HG03457 (cell line): ENCODE data around the gene TMEM145.

Experiments used
- ATAC-seq: cut with Tn5 transposase; IDR thresholded peaks from one replicate; pipeline ENCODE4 v1.9.1; 2021; ENCODE audit warnings: moderate number of reproducible peaks; ENCODE audit not compliant: unreplicated experiment

The TMEM145 gene

DNA sequence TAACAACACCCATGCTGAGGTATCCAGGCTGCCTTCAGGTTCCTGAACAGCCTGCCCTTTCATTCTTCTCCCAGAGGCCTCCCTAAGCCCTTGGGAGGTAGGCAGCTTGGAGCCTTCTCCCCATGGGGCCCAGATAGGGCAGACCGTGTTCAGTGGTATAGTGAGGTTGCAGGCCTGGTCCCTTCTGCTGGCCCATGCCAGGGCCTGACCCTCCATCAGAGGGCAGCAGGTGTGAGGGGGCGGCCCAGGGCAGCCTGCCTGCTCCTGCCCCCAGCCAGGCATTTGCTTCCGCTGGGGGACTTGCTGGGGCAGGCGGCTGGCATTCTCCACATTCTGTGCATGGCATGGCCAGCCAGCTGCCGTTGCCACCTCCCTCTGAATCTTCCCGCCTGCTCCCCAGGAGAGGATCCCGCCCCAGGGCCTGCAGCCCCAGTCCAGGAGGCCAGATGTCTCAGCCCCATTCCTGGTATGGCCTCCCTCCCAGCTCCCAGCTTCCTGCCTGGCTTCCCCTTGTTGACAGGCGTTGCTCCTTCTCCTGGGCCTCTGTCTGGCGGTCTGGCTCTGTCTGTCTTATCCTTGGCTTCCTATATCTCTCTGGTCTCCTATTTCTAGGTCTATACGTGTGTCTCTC is 35.2 kb upstream of the TMEM145 start:
- ATAC-seq = no peak

DNA sequence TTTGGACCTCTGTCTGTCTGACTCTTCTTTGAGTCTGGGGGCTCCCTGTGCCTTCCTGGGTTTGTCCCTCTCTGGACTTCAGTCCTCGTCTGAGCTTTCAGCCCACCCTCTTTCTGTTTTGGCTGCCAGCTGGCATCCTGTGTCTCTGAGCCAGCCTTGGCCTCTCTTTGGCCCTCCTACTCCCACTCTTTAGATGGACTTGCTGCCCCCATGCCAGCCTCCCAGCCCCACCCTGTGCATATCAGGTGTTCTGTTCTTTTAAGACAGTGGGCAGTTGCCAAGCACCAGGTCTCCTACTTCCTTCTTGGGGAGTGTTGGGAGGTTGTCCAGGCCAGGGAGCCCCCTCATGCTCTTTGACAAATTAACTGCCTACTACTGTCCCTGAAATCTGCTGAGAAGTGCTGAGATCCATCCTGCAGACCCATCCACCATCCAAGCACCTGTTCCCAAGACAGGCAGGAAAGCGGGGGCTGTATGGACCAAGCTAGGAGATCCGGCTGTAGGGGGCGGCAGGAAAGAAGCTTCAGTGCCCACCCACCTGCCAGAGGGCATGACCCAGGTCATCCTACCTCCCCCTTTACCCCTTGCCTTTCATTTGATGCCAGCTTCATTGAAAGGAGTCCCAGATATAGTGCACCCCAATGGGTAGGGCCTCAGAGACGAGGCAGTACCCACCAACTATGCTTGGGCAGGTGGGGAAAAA is 34.5 kb upstream of the TMEM145 start:
- ATAC-seq = no peak

DNA sequence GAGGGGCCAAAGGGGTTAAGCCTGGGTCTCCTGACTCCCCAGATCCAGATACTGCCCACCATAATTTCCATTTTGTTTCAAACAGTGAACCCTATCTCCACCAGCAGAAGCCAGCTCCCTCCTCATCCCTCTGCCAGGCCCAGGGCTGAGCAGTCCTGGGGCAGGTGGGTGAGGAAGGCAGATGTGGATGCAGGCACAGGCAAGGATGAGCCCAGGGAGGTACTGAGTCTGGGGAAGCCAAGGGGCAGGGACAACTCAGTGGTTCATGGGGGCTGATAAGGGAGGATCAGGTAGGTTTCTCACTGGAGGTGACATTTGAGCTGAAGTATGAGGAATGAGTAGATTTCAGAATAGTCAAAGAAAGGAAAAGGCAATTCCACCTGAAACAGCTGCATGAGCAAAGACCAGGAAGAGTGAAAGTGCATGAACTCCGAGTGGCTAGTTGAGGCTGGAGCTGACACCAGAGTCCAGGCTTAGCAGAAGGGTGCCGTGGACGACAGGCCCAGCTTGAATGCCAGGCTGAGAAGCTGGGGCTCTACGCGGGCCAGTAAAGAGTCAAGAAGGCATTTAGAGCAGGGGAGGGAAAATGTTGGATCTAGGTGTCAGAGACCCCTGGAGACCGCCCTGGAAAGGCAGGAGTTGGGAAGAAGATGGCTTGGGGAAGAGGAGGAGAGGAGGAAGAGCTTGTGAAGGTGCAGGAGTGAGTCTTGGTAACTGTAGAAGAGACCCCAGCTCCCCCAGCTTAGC is 33.8 kb upstream of the TMEM145 start:
- ATAC-seq = no peak

DNA sequence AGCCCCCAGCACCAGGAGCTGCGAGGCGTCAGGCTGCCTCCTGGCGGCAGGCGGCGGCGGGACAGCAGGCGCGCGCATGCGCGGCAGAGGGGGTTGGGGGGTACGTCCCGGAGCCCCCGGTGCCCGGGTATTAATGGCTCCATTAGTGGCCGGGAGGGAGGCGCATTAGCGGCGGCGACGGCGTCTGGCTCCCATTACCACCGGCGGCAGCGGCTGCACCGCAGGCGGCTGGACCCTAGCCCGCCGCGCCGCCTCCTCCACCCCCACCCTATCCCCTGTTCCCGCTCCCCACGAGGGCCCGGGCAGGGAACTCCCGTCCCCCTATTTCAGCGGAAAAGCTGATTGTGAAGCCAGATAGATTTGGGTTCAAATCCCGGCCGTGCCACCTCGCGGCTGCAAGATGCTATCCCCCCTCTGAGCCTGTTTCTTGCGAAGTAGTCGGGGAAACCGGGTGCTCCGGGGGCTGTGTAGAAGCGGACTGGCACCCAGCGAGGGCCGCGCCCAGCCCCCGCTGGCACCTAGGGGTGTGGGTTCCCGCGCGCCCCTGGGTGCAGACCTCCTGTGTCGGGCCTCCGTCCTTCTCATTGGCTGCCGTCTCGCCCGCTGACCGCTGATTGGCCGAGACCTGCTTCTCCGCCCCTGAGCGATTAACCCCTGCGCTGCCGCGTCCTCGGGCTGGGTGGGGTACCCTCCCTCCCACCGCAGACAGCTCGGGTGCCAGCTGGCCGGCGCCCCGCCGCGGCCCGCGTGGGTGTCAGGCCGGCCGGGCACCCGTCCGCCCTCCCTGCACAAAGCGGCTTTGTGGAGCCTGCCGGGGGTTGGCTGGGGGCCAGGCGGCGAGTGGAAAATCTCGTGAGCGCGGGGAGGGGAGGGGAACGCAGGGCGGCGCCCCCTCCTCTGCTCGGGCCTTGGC is 33.0 kb upstream of the TMEM145 start:
- ATAC-seq = peak; percentile 32

DNA sequence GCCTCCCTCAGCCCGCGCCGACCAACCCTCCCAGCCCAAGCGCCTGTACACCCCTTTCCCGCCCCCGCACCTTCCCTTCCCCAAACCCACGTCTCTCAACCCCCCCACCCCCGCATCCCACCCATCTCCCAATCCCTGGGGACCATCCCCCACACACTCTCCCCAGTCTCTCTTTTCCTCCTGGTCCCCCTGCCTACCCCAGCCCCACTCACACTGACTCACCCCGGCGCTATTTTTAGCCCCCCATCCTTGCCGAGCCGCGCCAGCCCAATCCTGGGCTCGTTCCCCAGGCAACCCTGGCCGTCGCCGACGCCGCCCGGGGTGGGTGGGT is 32.3 kb upstream of the TMEM145 start:
- no peak for ATAC-seq

DNA sequence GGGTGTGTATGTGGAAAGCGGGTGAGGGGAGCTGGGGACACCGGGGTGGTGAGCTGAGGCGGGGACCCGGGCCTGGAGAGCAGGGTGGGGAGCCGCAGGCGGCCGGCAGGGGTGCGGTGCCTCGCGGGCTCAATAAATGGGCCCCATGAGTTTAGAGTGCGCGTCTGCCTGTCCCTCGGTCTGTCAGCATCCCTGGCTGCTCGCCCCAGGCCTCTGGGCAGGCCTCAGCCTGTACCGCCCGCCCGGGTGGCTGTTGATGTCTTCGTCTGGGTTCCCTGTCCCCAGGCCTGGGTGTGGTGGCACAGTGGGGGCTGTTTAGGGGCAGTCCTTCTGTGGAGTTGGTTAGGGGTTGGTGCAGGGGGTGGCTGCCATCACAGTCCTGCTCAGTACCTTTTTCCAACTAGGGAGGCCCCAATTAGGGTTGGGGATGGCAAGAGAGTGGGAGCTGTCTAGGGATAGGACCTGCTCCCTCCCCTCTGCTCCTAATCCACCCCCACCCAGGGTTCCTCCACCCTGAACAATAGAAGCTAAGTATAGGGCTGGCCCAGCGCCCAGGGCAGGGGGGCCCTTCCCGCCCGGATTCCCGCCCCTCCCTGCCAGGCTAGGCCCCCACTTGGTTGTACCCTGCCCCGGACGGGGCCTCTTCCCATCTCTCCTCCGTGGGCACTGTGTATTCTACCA is 31.8 kb upstream of the TMEM145 start:
- no peak for ATAC-seq

DNA sequence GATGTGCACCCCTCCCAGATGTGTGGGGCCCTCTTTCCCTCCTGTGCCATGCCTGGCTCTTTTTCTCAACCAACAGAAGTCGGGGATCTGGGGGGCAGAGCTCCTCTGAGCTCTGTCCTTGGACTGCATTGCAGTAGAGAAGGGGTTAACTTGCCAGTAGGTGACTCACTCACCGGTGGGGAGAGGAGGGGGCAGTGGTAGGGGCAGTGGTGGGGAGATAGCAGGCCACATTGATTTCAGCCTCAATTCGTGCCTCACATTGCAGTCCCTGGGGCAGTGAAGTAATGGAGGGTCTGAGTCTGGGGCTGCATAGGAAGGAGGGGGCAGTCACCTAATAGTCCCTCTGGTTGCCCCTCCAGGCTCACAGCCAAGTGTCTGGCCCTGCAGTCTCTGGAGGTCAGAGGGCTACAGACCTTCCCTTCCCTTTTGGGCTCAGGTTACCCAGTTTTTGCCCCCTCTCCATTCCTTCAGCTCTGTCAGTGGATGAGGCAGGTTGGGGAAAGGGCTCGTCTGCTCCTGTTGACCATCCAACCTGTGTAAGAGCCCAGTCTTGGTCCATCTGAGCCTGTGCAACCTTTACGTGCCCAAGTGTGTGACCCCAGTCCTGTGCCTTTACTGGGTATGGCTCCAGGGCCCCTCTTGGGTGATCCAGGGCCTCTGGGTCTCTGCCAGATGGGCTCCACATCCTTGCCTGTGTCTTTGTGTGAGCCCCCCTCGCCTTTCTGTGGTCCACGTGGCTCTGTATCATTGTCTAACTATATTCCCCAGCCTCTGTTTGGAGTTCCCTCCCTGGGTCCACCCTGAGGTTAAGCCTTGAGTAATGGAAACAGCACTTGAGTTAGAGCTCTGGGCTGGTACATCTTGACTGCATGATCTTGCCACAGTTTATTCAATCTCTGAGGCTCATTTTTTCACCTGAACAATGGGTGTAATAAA is 31.0 kb upstream of the TMEM145 start:
- no peak for ATAC-seq

DNA sequence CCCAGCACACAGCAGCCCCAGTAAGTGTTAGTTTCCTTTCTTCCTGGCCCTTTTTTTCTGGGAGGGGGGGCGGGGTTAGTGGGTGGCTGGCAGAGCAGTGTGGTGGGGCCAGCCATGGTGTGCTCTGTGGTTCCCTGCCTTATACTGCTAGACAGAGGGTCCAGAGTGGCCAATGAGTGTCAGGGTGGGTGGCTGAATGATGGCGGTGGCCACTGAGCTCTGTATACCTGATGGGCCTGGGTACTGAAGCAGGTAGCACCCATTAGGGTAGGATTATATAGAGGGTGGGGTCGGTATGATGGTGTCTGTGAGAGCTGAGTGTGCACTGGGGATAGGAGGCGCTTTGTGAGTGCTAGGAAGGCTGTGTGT is 30.3 kb upstream of the TMEM145 start:
- no peak for ATAC-seq

DNA sequence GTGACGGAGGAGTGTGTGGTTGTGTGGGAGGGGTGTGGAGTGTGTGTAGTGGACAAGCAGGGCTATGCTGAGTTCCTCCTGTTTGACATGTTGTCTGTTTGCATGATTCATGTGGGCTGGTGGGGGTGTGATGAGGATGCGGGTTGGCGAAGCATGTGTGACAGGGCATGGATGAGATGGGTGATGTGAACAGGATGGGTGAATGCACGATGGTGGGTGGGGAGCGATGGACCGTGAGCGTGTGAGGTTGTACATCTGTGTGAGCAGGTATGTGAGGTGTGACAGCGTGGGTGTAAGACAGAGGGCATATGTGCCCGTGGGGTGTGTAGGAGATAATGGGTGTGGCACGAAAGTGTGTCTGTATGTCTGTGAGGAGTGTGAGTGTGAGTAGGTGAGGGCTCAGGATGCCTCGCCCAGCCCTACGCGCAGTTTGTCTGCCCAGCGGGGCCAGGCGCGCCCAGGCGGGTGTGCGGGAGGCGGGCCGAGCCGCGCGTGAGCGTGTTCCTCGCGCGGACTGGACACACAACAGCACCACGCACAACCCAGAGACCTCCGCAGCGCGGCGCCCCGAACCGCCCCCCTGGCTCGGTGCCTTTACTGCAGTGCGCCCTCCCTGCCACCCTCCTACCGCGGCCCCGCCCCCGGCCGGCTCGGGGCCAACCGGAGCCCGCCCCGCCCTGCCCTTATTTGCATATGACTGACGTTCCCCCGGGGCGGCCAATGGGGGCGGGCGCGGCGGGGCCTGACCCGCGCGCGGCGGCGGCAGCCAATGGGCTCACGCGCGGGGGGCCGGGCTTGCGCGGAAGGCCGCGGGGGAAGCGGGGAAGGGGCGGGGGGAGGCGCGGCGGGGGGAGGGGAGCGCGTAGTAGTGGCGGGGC is 29.7 kb upstream of the TMEM145 start:
- ATAC-seq = peak; percentile 30

DNA sequence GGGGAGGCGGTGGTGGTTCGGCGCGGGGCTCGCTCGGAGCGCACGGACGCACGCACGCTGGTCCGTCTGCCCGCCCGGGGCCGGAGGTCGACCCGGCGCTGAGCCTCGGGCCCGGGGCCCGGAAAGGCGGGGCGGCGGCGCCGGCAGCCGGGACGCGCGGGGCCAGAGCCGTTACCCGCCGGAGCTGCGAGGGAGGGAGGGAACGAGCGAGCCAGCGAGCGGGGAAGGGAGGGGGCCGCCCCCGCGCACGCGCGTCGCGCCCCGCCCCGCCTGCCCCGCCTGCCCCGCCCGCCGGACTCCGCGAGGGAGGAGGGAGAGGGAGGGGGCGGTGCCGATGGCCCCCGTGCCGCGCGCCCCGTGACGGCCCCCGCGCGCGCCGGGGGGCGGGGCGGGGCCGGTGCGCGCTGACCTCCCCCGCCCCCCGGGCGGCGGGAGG is 29.0 kb upstream of the TMEM145 start:
- peak; percentile 19 for ATAC-seq

DNA sequence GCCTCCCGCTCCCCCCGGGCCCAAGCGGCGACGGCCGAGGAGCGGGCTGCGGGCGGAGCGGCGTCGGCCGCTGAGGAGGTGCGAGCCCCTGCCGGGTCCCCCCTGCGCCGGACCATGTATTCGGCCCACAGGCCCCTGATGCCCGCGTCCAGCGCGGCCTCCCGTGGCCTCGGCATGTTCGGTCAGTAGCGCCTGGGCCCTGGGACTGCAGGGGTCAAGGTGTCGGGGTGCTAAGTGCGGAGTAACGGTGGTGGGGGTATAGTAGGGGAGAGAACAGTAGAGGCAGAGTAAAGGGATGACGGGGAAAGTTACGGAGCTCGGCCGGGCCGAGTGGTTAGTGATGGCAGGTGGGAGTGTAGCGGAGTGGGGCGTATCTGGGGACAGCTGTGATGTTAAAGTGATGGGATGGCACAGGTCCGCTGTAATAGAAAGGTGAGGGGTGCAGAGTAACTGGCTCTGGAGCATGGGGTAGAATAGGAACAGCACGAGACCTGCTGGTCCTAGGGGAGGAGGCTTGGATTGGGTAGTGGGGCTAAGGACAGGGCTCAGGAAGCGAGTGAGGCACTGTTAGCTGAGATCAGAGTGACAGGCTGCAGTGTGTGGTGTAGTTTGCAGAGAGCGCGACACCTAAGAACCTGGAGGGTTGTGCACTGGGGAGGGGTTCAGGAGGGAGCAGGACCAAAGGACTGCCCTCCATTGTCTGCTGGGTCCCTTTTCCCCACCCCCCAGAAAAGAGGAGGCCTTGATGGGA is 28.3 kb upstream of the TMEM145 start:
- no peak for ATAC-seq

DNA sequence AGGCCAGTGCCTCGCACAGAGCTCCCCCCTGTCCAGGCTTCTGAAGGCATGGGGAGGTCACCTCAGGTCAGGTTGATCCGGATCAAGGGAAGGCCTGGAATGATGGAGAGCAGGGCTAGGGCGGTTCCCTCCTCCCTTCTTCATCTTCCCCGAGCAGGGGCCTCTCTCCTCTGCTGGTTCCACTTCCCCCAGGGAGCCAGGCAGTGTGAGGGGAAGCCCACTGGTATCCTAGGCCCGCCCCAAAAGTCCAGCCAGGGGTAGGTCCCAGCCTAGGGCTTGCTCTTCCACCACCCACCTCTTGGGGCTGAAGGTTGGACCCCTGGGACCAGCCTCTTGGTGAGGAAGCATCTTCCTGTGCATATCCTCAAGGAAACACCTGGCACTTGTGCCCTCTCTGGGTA is 27.6 kb upstream of the TMEM145 start:
- ATAC-seq = no peak

DNA sequence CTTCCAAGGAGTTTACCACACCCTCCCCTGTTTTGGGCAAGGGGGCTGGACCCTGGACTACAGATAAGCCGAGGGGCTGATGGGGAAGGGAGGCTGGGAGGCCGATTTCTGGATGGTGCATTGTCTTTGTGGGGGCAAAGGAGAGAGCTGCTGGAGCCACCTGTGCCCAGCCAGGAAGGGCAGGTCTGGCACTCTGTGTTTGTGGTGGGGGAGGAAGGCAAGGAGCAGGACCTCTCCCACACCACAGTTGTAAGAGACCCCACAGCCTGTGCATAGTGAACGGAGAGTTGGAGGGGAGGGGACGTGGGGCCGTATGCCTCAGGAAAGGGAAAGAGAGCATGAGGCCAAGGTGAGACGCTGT is 27.1 kb upstream of the TMEM145 start:
- ATAC-seq = no peak

DNA sequence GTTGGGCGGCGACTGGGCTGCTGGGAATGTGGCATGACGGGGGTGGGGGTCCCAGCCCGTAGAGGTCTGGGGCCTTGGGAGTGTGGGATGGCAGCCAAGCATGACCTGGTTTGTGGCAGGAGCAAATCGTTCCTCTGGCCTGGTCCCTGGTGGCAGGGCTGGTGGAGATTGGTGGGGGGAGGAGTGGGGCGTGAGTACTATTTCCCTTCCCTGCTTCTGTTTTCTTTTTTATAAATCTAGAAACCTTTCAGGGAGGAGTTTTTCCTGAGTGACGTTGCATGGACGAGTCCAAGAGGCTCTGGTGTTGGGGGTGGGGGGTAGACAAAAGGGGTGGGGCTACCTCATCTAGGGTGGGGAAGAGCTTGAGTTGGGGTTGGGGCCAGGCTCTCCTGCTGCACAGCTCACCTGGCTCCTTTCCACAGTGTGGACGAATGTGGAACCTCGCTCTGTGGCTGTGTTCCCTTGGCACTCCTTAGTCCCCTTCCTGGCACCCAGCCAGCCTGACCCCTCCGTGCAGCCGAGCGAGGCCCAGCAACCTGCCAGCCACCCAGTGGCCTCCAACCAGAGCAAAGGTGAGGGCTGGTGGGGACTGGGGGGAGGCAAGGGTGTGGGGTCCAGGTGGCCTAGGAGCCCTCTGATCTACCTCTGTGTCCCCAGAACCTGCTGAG is 26.6 kb upstream of the TMEM145 start:
- no peak for ATAC-seq

DNA sequence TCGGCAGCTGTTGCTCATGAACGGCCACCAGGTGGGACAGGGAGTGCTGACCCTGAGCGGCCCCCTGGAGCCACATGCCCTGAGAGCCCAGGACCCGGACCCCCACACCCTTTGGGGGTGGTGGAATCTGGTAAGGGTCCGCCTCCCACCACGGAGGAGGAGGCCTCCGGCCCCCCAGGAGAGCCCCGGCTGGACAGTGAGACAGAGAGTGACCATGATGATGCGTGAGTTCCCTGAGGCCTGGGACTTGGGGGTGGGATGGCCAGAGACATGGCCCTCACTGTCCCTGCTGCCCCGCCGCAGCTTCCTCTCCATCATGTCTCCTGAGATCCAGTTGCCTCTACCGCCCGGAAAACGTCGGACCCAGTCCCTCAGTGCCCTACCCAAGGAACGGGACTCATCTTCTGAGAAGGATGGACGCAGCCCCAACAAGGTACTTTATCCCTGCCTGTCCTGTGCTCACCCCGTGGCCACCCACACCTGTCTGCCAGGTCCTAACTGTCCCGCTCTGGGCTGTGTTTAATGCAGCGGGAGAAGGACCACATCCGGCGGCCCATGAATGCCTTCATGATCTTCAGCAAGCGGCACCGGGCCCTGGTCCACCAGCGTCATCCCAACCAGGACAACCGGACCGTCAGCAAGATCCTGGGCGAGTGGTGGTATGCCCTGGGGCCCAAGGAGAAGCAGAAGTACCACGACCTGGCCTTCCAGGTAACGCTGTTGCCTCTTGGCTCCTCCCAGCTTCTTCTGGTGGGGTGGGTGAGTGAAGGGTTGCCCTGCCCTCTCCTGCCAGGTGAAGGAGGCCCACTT is 25.9 kb upstream of the TMEM145 start:
- ATAC-seq = no peak

DNA sequence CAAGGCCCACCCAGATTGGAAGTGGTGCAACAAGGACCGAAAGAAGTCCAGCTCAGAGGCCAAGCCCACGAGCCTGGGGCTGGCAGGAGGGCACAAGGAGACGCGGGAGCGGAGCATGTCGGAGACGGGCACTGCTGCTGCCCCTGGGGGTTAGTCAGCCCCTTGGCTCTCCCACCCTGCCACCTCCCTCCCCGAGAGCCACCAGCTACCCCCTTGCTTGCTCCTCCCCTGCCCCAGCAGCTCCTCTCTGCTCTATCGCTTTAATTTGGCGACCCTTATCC is 25.3 kb upstream of the TMEM145 start:
- no peak for ATAC-seq

DNA sequence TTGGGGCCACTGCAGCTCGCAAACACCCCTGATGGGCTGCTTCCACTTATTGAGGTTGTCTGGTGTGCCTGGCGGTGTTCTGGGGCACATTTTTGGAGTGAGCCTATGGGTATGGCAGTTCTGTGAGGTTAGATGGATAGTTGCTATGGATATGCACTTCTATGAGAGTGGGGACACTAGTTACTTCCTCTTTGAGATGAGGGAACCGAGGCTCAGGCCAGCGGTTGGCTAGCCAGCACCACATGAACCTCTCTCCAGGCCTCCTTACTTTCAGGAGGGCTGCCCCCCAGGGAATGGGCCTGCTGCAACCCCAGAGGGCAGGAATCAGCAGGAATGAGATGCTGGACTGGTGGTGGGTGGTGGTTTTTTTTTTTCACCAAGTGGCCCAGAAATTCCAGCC is 24.7 kb upstream of the TMEM145 start:
- no peak for ATAC-seq
